NB4 (cell line): ENCODE measurements around the gene GARIN1A.
"Not testable (repeated sequence)": the region's sequence is repeated elsewhere in the genome, so short reads cannot be mapped to it uniquely, and the experiment has no call there.

Source experiments
- DNase-seq: peaks from one replicate; pipeline ENCODE4 v3.0.0; 2010; ENCODE audit warnings: low read depth
- H3K4me3 ChIP-seq: one replicate; pipeline ENCODE4 v1.5.1; 2011; ENCODE audit warnings: mild to moderate bottlenecking, low read depth, low read length, moderate library complexity
- MYC ChIP-seq: IDR thresholded peaks from 2 replicates; pipeline ENCODE4 v1.6.1; 2011; ENCODE audit warnings: low read depth, low read length
- POLR2A ChIP-seq: IDR thresholded peaks from 2 replicates; pipeline ENCODE4 v1.6.1; 2011; ENCODE audit warnings: mild to moderate bottlenecking; ENCODE audit not compliant: insufficient read length; ENCODE audit errors: extremely low read depth
- TF ChIP-seq, protein P1 (sequence below): IDR thresholded peaks from one replicate; pipeline ENCODE4 v1.5.1; 2012; ENCODE audit warnings: low read depth, low read length
- TF ChIP-seq, protein P2 (sequence below): IDR thresholded peaks from 2 replicates; pipeline ENCODE4 v1.6.1; 2011; ENCODE audit warnings: low read depth, low read length

The GARIN1A gene

DNA sequence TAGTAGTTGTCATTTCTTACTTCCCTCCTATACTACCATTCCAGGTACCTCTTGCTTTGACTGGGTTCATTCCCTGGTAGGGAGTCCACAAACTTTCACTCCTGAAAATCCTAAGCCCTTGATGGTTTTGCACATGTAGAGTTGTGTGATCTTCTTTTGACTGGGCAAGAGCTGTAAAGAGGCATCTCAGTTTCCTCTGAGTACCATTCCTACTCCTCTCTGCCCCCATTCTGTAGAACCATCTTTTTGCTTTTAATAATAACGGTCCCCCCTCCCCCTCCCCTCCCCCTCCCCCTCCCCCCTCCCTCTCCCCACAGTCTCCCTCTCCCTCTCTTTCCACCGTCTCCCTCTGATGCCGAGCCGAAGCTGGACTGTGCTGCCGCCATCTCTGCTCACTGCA, 16.4 kb downstream of the GARIN1A start:
- TF ChIP-seq, protein P1, sequence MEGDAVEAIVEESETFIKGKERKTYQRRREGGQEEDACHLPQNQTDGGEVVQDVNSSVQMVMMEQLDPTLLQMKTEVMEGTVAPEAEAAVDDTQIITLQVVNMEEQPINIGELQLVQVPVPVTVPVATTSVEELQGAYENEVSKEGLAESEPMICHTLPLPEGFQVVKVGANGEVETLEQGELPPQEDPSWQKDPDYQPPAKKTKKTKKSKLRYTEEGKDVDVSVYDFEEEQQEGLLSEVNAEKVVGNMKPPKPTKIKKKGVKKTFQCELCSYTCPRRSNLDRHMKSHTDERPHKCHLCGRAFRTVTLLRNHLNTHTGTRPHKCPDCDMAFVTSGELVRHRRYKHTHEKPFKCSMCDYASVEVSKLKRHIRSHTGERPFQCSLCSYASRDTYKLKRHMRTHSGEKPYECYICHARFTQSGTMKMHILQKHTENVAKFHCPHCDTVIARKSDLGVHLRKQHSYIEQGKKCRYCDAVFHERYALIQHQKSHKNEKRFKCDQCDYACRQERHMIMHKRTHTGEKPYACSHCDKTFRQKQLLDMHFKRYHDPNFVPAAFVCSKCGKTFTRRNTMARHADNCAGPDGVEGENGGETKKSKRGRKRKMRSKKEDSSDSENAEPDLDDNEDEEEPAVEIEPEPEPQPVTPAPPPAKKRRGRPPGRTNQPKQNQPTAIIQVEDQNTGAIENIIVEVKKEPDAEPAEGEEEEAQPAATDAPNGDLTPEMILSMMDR = no peak
- TF ChIP-seq POLR2A (no peak), MYC (no peak)
- TF ChIP-seq, protein P2, sequence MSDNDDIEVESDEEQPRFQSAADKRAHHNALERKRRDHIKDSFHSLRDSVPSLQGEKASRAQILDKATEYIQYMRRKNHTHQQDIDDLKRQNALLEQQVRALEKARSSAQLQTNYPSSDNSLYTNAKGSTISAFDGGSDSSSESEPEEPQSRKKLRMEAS = no peak
- no peak for DNase-seq
- no peak overlapping the region for H3K4me3 ChIP-seq

DNA sequence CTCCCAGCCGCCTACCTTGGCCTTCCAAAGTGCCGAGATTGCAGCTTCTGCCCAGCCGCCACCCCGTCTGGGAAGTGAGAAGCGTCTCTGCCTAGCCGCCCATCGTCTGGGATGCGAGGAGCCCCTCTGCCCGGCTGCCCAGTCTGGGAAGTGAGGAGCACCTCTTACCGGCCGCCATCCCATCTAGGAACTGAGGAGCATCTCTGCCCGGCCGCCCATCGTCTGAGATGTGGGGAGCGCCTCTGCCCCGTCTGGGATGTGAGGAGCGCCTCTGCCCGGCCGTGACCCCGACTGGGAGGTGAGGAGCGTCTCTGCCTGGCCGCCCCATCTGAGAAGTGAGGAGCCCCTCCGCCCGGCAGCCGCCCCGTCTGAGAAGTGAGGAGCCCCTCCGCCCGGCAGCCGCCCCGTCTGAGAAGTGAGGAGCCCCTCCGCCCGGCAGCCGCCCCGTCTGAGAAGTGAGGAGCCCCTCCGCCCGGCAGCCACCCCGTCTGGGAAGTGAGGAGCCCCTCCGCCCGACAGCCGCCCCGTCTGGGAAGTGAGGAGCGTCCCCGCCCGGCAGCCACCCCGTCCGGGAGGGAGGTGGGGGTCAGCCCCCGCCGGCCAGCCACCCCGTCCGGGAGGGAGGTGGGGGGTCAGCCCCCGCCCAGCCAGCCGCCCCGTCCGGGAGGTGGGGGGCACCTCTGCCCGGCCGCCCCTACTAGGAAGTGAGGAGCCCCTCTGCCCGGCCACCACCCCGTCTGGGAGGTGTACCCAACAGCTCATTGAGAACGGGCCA, 17.3 kb downstream of the GARIN1A start:
- not testable (repeated sequence) for DNase-seq, H3K4me3 ChIP-seq

DNA sequence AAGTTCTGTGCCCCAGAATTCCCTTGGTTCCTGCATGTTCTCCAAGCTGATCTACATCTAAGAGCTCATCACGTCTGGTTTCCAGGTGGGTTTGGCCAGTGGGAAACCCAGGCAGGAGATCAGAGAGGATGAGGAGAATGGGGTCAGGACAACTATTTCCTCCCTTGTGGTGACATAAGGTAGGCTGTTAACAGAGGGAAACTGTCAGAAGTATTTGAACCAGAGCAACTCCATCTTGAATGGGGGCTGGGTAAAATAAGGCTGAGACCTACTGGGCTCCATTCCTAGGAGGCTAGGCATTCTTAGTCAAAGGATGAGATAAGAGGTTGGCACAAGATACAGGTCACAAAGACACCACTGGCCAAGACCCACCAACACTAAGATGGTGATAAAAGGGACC, 19.1 kb downstream of the GARIN1A start:
- DNase-seq = no peak
- H3K4me3 ChIP-seq = no peak overlapping the region
- TF ChIP-seq POLR2A (no peak), MYC (no peak)
- TF ChIP-seq, protein P2 = no peak
- TF ChIP-seq, protein P1 = no peak

DNA sequence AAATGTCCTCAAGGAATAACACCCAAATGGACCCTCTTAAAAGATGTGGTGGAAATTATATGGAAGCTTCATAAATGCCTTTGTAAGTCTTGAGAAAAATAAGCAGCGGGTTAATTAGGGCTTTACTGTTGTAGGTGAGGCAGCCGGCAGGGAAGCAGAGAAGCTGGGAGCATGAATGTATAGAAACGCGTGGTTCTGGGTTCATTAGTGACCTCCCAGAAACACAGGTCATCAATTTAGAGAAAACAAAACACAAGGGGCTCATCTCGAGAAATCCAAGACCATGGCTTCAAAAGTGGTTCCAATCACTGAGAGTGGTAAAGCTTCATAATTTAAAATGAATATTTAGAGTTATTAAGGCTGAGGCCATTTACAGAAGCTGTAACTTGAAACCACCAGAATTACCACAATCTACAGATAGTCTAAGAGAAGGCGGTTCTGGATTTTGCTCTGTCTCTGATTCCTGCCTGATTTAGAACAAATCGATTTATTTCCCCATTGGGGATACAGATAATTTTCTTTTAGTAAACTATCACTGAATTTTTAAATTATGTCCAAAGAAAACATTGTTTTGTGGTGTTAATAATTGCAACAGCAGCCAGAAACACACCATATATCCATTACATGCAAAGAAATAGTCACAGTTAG, 20.7 kb downstream of the GARIN1A start:
- TF ChIP-seq, protein P2 = no peak
- no peak for TF ChIP-seq POLR2A
- no peak for TF ChIP-seq MYC
- TF ChIP-seq, protein P1 = no peak
- H3K4me3 ChIP-seq = no peak overlapping the region
- no peak for DNase-seq

DNA sequence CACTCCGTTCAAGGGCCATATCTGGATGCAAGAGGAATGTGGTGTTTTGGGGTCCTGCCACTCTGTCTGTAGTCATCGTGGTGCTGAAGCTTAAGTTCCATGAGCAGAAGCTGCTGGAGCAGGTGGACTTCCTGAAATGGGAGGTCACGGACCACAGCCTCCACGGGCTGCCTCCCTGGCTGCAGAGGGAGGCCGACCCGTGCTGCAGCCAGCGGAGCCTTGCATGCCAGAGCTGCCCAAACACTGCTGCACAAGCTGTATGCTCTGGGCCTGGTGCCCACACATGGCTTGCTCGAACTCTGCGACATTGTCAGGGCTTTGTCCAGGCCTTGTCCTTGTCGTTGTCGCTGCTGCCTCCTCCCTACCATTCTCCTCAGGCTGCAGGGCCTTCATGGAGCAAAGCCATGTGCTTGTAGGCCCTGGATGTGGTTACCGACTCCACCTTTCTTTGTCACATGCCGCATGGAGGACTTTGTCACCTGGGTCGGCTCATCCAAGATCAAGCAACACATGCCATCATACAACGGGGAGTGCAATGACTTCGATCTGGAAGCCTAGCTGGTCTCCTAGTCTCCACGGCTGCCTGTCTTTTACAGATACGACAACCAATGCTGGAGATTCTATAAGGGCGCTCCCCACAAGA, 21.4 kb downstream of the GARIN1A start:
- H3K4me3 ChIP-seq = no peak overlapping the region
- TF ChIP-seq MYC (no peak), POLR2A (no peak)
- TF ChIP-seq, protein P1 = no peak
- TF ChIP-seq, protein P2 = no peak
- no peak for DNase-seq

DNA sequence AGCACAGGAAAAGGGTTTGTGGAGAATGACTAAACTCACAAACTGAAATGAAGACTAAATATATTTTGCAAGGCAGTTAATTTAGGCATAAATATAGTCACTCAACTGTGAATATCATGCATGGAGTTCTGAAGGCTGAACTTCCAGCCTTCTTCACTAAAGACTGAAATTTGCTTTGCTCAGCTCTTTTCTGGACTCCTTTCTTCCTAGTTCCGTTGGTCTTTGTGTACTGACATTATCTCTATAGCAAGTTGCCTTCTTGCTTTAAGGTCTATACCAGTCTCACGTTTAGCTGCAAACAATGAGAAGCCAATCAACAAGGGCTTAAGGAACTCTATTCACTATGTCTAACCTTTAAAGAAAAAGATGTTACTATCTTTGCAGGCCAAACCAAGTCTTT, 22.6 kb downstream of the GARIN1A start:
- DNase-seq = no peak
- H3K4me3 ChIP-seq = no peak overlapping the region
- TF ChIP-seq MYC (no peak), POLR2A (no peak)
- TF ChIP-seq, protein P2 = no peak
